NCI-H446 (cell line): ENCODE measurements around the gene ARHGAP12.
"Not testable (repeated sequence)": the region's sequence is repeated elsewhere in the genome, so short reads cannot be mapped to it uniquely, and the experiment has no call there.

Experiments
- DNase-seq, 2 experiments: peaks; one replicate each; lab custom pipeline; 2025; lab: John Stamatoyannopoulos, UW

Gene ARHGAP12

GRCh38 chr10:31928549-31929260, at the start of gene ARHGAP12:
Gene ARHGAP12, minus strand, starts transcription at chr10:31928831. Its CDS starts 19,976 bp downstream, at chr10:31908855.
- peak; percentile 63 to 77 for DNase-seq

GRCh38 chr10:31978156-31978483, 49.5 kb upstream of the ARHGAP12 start:
- DNase-seq: no peak

- no peak for DNase-seq
Observed at GRCh38 chr10:31977440-31978155, 49.0 kb upstream of the ARHGAP12 start.

- no peak for DNase-seq
Observed at GRCh38 chr10:31975157-31975765, 46.6 kb upstream of the ARHGAP12 start.

GRCh38 chr10:31974434-31975124, 45.9 kb upstream of the ARHGAP12 start:
- no peak for DNase-seq

GRCh38 chr10:31972519-31973041, 43.9 kb upstream of the ARHGAP12 start:
- DNase-seq: no peak

- not testable (repeated sequence) for DNase-seq
Observed at GRCh38 chr10:31969847-31970246, 41.2 kb upstream of the ARHGAP12 start.

GRCh38 chr10:31963589-31963980, 35.0 kb upstream of the ARHGAP12 start:
- no peak for DNase-seq

- no peak for DNase-seq
Observed at GRCh38 chr10:31962826-31963588, 34.4 kb upstream of the ARHGAP12 start.

GRCh38 chr10:31961277-31962074, 32.8 kb upstream of the ARHGAP12 start:
- DNase-seq: peak; percentile 44 to 88

GRCh38 chr10:31959461-31960173, 31.0 kb upstream of the ARHGAP12 start:
- DNase-seq: no peak

- DNase-seq: no peak
Observed at GRCh38 chr10:31958856-31959255, 30.2 kb upstream of the ARHGAP12 start.

GRCh38 chr10:31956200-31956946, 27.7 kb upstream of the ARHGAP12 start:
- no peak for DNase-seq

GRCh38 chr10:31954410-31955191, 26.0 kb upstream of the ARHGAP12 start:
- DNase-seq: no peak

- DNase-seq: no peak
Observed at GRCh38 chr10:31953480-31953879, 24.8 kb upstream of the ARHGAP12 start.

- DNase-seq: no peak
Observed at GRCh38 chr10:31953080-31953479, 24.4 kb upstream of the ARHGAP12 start.

- DNase-seq: no peak
Observed at GRCh38 chr10:31952066-31952465, 23.4 kb upstream of the ARHGAP12 start.

- DNase-seq: no peak
Observed at GRCh38 chr10:31949266-31949665, 20.6 kb upstream of the ARHGAP12 start.

GRCh38 chr10:31948021-31948420, 19.4 kb upstream of the ARHGAP12 start:
- DNase-seq: no peak
